ENCODE results near the gene FMNL1. TPM values are rescaled to one million over a fixed set of nuclear protein-coding genes. Genes with fewer than 3 reads are reported as not detected.

FMNL1 gene
- total RNA-seq, 1 experiment from 2014 or later = 20.0 TPM

DNA sequence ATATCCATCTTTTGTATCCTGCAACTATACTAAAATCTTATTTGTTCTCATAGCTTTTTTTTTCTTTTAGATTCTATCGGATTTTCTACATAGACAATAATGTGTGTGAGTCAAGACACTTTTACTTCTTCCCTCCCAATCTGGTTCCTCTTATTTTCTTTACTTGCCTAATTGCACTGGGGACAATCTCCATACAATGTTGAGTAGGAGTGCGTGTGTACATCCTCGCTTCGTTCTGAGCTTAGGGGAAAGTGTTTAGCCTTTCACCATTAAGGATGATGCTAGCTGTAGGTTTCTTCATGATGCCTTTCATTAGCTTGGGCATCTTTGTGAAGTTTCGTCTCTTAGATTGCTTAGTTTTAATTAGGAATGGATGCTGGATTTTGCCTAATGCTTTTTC, 37.3 kb downstream of the FMNL1 start:
- Histone ChIP-seq H3K27me3 (ENCODE audit: control insufficient read depth, insufficient read depth, low read length) (no peaks in the 10 kb centered on the region), H3K36me3 (ENCODE audit: control insufficient read depth, insufficient read depth, low read length) (no peaks in the 10 kb centered on the region), H3K9me3 (ENCODE audit: control insufficient read depth, insufficient read depth, low read depth, low read length) (no peaks in the 10 kb centered on the region), H3K4me3 (ENCODE audit: low read depth in 2 of 2, low read length in 2 of 2) (no peak overlapping the region), H3K4me1 (ENCODE audit: control insufficient read depth, insufficient read depth, low read length) (peaks cover 24% of the 10 kb centered on the region), H3K27ac (ENCODE audit: low read length) (no peak overlapping the region)
- ATAC-seq = no peak
- BruUV-seq (replicated peaks) = no TSS peak
- DNase-seq (ENCODE audit: low read depth, low spot score) = no peak
- POLR2A ChIA-PET = no interaction called here
- in situ Hi-C loops (cut with HindIII; ENCODE audit: low pct_unique_long_range_greater_than_20kb, low sequenced_read_pairs) (no loop called here), intact Hi-C loops (cut with micrococcal nuclease; ENCODE audit: unreplicated experiment) (no loop called here)
- CTCF ChIA-PET = interaction anchor here (0.6 kb wide), 1 partner anchor 22 kb away, joined by 3 read pairs; no protein-coding TSS in a partner anchor
- TF ChIP-seq SIN3A (IDR thresholded peaks at IDR 0.05; ENCODE audit: borderline replicate concordance, insufficient read depth, low read depth, low read length) (no peak), TCF7L2 (IDR thresholded peaks at IDR 0.05; ENCODE audit: low read depth, low read length) (no peak), POLR2AphosphoS5 (IDR thresholded peaks at IDR 0.05; ENCODE audit: low read depth, low read length) (no peak)
- TF ChIP-seq, protein P1, sequence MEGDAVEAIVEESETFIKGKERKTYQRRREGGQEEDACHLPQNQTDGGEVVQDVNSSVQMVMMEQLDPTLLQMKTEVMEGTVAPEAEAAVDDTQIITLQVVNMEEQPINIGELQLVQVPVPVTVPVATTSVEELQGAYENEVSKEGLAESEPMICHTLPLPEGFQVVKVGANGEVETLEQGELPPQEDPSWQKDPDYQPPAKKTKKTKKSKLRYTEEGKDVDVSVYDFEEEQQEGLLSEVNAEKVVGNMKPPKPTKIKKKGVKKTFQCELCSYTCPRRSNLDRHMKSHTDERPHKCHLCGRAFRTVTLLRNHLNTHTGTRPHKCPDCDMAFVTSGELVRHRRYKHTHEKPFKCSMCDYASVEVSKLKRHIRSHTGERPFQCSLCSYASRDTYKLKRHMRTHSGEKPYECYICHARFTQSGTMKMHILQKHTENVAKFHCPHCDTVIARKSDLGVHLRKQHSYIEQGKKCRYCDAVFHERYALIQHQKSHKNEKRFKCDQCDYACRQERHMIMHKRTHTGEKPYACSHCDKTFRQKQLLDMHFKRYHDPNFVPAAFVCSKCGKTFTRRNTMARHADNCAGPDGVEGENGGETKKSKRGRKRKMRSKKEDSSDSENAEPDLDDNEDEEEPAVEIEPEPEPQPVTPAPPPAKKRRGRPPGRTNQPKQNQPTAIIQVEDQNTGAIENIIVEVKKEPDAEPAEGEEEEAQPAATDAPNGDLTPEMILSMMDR (IDR thresholded peaks at IDR 0.05) = no peak
- TF ChIP-seq, protein P2, sequence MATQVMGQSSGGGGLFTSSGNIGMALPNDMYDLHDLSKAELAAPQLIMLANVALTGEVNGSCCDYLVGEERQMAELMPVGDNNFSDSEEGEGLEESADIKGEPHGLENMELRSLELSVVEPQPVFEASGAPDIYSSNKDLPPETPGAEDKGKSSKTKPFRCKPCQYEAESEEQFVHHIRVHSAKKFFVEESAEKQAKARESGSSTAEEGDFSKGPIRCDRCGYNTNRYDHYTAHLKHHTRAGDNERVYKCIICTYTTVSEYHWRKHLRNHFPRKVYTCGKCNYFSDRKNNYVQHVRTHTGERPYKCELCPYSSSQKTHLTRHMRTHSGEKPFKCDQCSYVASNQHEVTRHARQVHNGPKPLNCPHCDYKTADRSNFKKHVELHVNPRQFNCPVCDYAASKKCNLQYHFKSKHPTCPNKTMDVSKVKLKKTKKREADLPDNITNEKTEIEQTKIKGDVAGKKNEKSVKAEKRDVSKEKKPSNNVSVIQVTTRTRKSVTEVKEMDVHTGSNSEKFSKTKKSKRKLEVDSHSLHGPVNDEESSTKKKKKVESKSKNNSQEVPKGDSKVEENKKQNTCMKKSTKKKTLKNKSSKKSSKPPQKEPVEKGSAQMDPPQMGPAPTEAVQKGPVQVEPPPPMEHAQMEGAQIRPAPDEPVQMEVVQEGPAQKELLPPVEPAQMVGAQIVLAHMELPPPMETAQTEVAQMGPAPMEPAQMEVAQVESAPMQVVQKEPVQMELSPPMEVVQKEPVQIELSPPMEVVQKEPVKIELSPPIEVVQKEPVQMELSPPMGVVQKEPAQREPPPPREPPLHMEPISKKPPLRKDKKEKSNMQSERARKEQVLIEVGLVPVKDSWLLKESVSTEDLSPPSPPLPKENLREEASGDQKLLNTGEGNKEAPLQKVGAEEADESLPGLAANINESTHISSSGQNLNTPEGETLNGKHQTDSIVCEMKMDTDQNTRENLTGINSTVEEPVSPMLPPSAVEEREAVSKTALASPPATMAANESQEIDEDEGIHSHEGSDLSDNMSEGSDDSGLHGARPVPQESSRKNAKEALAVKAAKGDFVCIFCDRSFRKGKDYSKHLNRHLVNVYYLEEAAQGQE (IDR thresholded peaks at IDR 0.05; ENCODE audit: insufficient read depth in 1 of 2, low read depth in 2 of 2, low read length in 1 of 2) = no peak

DNA sequence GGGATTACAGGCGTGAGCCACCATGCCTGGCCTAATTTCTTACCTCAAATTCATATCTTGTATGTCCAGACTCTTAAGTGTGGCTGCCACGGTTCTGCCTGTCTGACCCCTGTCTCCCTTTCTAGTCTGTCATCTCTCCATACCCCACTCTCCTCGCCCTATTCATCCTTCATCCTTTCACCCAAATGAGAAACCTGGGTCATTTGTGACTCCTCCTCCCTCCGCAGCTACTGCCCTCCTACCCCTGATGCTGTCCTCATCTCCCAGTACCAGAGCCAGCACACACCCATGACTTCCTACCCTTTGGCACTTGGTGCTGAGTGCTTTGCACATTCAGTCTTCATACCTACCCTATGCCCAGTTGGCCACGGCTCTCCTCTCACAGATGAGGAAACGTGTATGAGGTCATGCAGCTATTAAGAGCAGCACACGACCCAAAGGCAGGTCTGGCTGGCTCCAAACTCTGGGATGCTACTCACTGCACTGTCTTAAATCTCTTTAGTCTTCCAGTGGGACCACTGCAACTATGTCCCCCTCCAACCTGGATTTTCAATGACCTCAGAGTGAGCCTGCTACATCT, 38.6 kb downstream of the FMNL1 start:
- TF ChIP-seq POLR2AphosphoS5 (IDR thresholded peaks at IDR 0.05; ENCODE audit: low read depth, low read length) = peak; percentile 14; the same call in 1 of the 2 replicates
- TF ChIP-seq, protein P1 (IDR thresholded peaks at IDR 0.05) = no peak
- no peak for TF ChIP-seq SIN3A (IDR thresholded peaks at IDR 0.05; ENCODE audit: borderline replicate concordance, insufficient read depth, low read depth, low read length)
- TF ChIP-seq TCF7L2 (IDR thresholded peaks at IDR 0.05; ENCODE audit: low read depth, low read length) = no peak
- TF ChIP-seq, protein P2 (IDR thresholded peaks at IDR 0.05; ENCODE audit: insufficient read depth in 1 of 2, low read depth in 2 of 2, low read length in 1 of 2) = no peak
- no peaks in the 10 kb centered on the region for H3K27me3 ChIP-seq (ENCODE audit: control insufficient read depth, insufficient read depth, low read length)

More for the DNA sequence above, 38.6 kb downstream of the FMNL1 start:
- in situ Hi-C loops (cut with HindIII; ENCODE audit: low pct_unique_long_range_greater_than_20kb, low sequenced_read_pairs) (no loop called here), intact Hi-C loops (cut with micrococcal nuclease; ENCODE audit: unreplicated experiment) (no loop called here)
- ChIA-PET POLR2A (interaction anchor here (0.6 kb wide), 1 partner anchor 9 kb away, joined by 3 read pairs; no protein-coding TSS in a partner anchor), CTCF (no interaction called here)
- DNase-seq (ENCODE audit: low read depth, low spot score) (no peak), ATAC-seq (peak; percentile 6; the same call in 1 of the 2 replicates)
- Histone ChIP-seq H3K27ac (ENCODE audit: low read length) (no peak overlapping the region), H3K4me3 (ENCODE audit: low read depth in 2 of 2, low read length in 2 of 2) (no peak overlapping the region), H3K36me3 (ENCODE audit: control insufficient read depth, insufficient read depth, low read length) (no peaks in the 10 kb centered on the region), H3K4me1 (ENCODE audit: control insufficient read depth, insufficient read depth, low read length) (peaks cover 36% of the 10 kb centered on the region), H3K9me3 (ENCODE audit: control insufficient read depth, insufficient read depth, low read depth, low read length) (no peaks in the 10 kb centered on the region)
- no TSS peak for BruUV-seq (replicated peaks)
